IMR-90 (cell line): ENCODE data around the gene ACACA. TPM values are rescaled to one million over a fixed set of nuclear protein-coding genes. Genes with fewer than 3 reads are reported as not detected.
"Not testable (repeated sequence)": the region's sequence is repeated elsewhere in the genome, so short reads cannot be mapped to it uniquely, and the experiment has no call there.

Experiments used
- ATAC-seq: fragments of 200-7000 bp; cut with Tn5 transposase; 2 replicates; pipeline ENCODE4 v1.9.1; 2020; ENCODE audit warnings: low read depth, mild to moderate bottlenecking, moderate library complexity
- BruUV-seq: library from RNA; stranded (reverse); fragments of 400-500 nt; replicated peaks from 2 replicates; lab custom pipeline; 2021; lab: Mats Ljungman, UMichigan
- CTCF ChIA-PET: fragments of 300-600 bp; formaldehyde crosslinking; extraction: SDS; loops from one replicate; lab custom pipeline; 2021; ENCODE audit warnings: antibody characterized with exemption; lab: Yijun Ruan, JAX
- POLR2A ChIA-PET: fragments of 300-600 bp; sonication (Branson Sonifier 250); formaldehyde crosslinking; loops from one replicate; lab custom pipeline; 2022; ENCODE audit warnings: antibody characterized with exemption; ENCODE audit not compliant: unreplicated experiment; lab: Charles Lee
- DNase-seq: peaks from one replicate; pipeline ENCODE4 v3.0.0; 2013
- H2AFZ ChIP-seq: replicated peaks from 2 replicates; pipeline ENCODE3; 2013; ENCODE audit warnings: low read length, mild to moderate bottlenecking; ENCODE audit not compliant: poor library complexity
- H2AK5ac ChIP-seq: 2 replicates; pipeline ENCODE4 v1.6.1; 2013; ENCODE audit warnings: low read depth, low read length, inconsistent platforms
- H2AK9ac ChIP-seq: replicated peaks from 2 replicates; pipeline ENCODE3; 2013; ENCODE audit warnings: mild to moderate bottlenecking, low read depth, low read length, moderate library complexity; ENCODE audit not compliant: poor library complexity
- H2BK120ac ChIP-seq: 2 replicates; pipeline ENCODE4 v1.6.1; 2013; ENCODE audit warnings: low read depth, low read length, inconsistent platforms
- H2BK15ac ChIP-seq: 3 replicates; pipeline ENCODE4 v1.6.1; 2013; ENCODE audit warnings: low read depth, low read length, inconsistent platforms
- H2BK20ac ChIP-seq: 2 replicates; pipeline ENCODE4 v1.6.1; 2013; ENCODE audit warnings: low read depth, mild to moderate bottlenecking, inconsistent platforms, low read length, moderate library complexity
- H2BK5ac ChIP-seq: 2 replicates; pipeline ENCODE4 v1.6.1; 2013; ENCODE audit warnings: mild to moderate bottlenecking, low read depth, low read length, inconsistent platforms; ENCODE audit not compliant: poor library complexity, severe bottlenecking
- H3K14ac ChIP-seq: replicated peaks from 2 replicates; pipeline ENCODE4 v1.6.1; 2013; ENCODE audit warnings: low read depth, low read length, inconsistent platforms
- H3K18ac ChIP-seq: 2 replicates; pipeline ENCODE4 v1.6.1; 2013; ENCODE audit warnings: low read depth, low read length, control low read depth
- H3K23ac ChIP-seq: 2 replicates; pipeline ENCODE4 v1.6.1; 2013; ENCODE audit warnings: low read depth, low read length, inconsistent platforms
- H3K27ac ChIP-seq: 2 replicates; pipeline ENCODE4 v1.5.1; 2013; ENCODE audit warnings: mild to moderate bottlenecking, control low read depth, low read length; ENCODE audit not compliant: insufficient read depth
- H3K27me3 ChIP-seq: 2 replicates; pipeline ENCODE4 v1.6.1; 2013; ENCODE audit warnings: low read length; ENCODE audit not compliant: control insufficient read depth, insufficient read depth
- H3K36me3 ChIP-seq: 2 replicates; pipeline ENCODE4 v1.6.1; 2013; ENCODE audit warnings: low read length, mixed read lengths; ENCODE audit not compliant: control insufficient read depth, insufficient read depth
- H3K4ac ChIP-seq: 2 replicates; pipeline ENCODE4 v1.6.1; 2013; ENCODE audit warnings: low read depth, low read length, inconsistent platforms
- H3K4me1 ChIP-seq: 2 replicates; pipeline ENCODE4 v1.6.1; 2013; ENCODE audit warnings: low read length, mixed read lengths; ENCODE audit not compliant: control insufficient read depth, insufficient read depth
- H3K4me2 ChIP-seq: 2 replicates; pipeline ENCODE4 v1.6.1; 2013; ENCODE audit warnings: low read depth, mild to moderate bottlenecking, control low read depth, low read length, moderate library complexity
- H3K4me3 ChIP-seq: 2 replicates; pipeline ENCODE4 v1.5.1; 2013; ENCODE audit warnings: low read depth, mild to moderate bottlenecking, control low read depth, low read length, moderate library complexity; ENCODE audit not compliant: insufficient read depth
- H3K56ac ChIP-seq: 2 replicates; pipeline ENCODE4 v1.6.1; 2013; ENCODE audit warnings: low read length, inconsistent platforms; ENCODE audit not compliant: insufficient read depth; ENCODE audit errors: extremely low read depth
- H3K79me1 ChIP-seq, 2 experiments: 2 replicates each; pipeline ENCODE4 v1.6.1; 2013; ENCODE audit warnings: low read length in 2 of 2, inconsistent platforms in 1 of 2, low read depth in 1 of 2
- H3K9ac ChIP-seq: 2 replicates; pipeline ENCODE4 v1.6.1; 2013; ENCODE audit warnings: low read depth, low read length, control low read depth
- H3K9me1 ChIP-seq: 2 replicates; pipeline ENCODE4 v1.6.1; 2013; ENCODE audit warnings: low read length, inconsistent platforms; ENCODE audit not compliant: insufficient read depth
- H3K9me3 ChIP-seq: 2 replicates; pipeline ENCODE4 v1.6.1; 2013; ENCODE audit warnings: low read length; ENCODE audit not compliant: control insufficient read depth, insufficient read depth
- H4K20me1 ChIP-seq: 2 replicates; pipeline ENCODE4 v1.6.1; 2013; ENCODE audit warnings: low read length, inconsistent platforms; ENCODE audit not compliant: insufficient read depth
- H4K5ac ChIP-seq: 2 replicates; pipeline ENCODE4 v1.6.1; 2013; ENCODE audit warnings: mild to moderate bottlenecking, low read depth, low read length, control low read depth
- H4K8ac ChIP-seq, 2 experiments: 2 replicates each; pipeline ENCODE4 v1.6.1; 2013; ENCODE audit warnings: low read depth in 2 of 2, low read length in 2 of 2, control low read depth in 1 of 2, inconsistent platforms in 1 of 2
- H4K91ac ChIP-seq: 2 replicates; pipeline ENCODE4 v1.6.1; 2013; ENCODE audit warnings: low read depth, low read length, inconsistent platforms; ENCODE audit not compliant: insufficient read depth
- WGBS, 2 experiments: methylation state at CpG; one replicate each; pipeline versions ENCODE4 v1.1.5 to v1.1.7; 2013; ENCODE audit warnings: missing lambda C conversion rate in 2 of 2; ENCODE audit not compliant: insufficient read length in 1 of 2; ENCODE audit errors: extremely low coverage in 2 of 2; 5-methylcytosine and 5-hydroxymethylcytosine counted together
- dilution Hi-C: fragments of 300-500 bp; cut with HindIII; formaldehyde crosslinking; loops from one replicate; pipeline ENCODE4 v1.14.3; 2018; ENCODE audit warnings: low sequenced_read_pairs; ENCODE audit not compliant: unreplicated experiment
- in situ Hi-C: fragments of 300-500 bp; cut with MboI; formaldehyde crosslinking; loops from 3 replicates; pipeline ENCODE4 v1.14.3; 2019; ENCODE audit warnings: low sequenced_read_pairs, inconsistent platforms, mixed read lengths
- intact Hi-C: fragments of 100-400 bp; cut with micrococcal nuclease; formaldehyde crosslinking; loops from 2 replicates; pipeline ENCODE4 v1.10.0; 2022
- polyA plus RNA-seq, 3 experiments: library from polyadenylated mRNA; depleted of rRNA; stranded (reverse); fragments of >200 nt; gene quantifications; 2 replicates each; pipeline ENCODE4 v1.2.3, GENCODE V29; 2012; ENCODE audit warnings: low replicate concordance in 1 of 3
- total RNA-seq: library from RNA; depleted of rRNA; stranded (reverse); fragments of >200 nt; gene quantifications from 2 replicates; pipeline ENCODE4 v1.2.3, GENCODE V29; 2012

ACACA gene
- total and polyA plus RNA-seq, 2 of the 4 experiments (the other 2 are of a cell fraction), result 21.3 to 39.1 TPM

- H2AFZ ChIP-seq, H3K27me3 ChIP-seq, H3K4ac ChIP-seq, H4K5ac ChIP-seq, dilution Hi-C loops, H3K56ac ChIP-seq, H3K4me1 ChIP-seq, in situ Hi-C loops, H2BK5ac ChIP-seq, H2AK5ac ChIP-seq, H3K36me3 ChIP-seq, H3K27ac ChIP-seq, DNase-seq, CTCF ChIA-PET, H2BK15ac ChIP-seq, H3K14ac ChIP-seq, H2AK9ac ChIP-seq, H3K4me3 ChIP-seq, BruUV-seq, H4K8ac ChIP-seq, H4K91ac ChIP-seq, H2BK20ac ChIP-seq, H3K9ac ChIP-seq, POLR2A ChIA-PET, H2BK120ac ChIP-seq, ATAC-seq, H3K9me1 ChIP-seq, intact Hi-C loops, H3K18ac ChIP-seq, H4K20me1 ChIP-seq, H3K9me3 ChIP-seq, H3K4me2 ChIP-seq: not testable (repeated sequence)
- WGBS, 2 experiments, result 93% methylated on average over 9 of the region's 12 CpGs; no CpG with 5 or more reads in 1 of the 2 experiments
- peaks cover 7 to 52% of the 10 kb centered on the region in 2 experiments; a peak in 3 of 4 replicates for H3K79me1 ChIP-seq
- peak overlapping the region; percentile 59; the same call in 1 of the 2 replicates for H3K23ac ChIP-seq
These were observed 49.7 kb downstream of the ACACA start for GRCh38 chr17:37356796-37357569.

DNA sequence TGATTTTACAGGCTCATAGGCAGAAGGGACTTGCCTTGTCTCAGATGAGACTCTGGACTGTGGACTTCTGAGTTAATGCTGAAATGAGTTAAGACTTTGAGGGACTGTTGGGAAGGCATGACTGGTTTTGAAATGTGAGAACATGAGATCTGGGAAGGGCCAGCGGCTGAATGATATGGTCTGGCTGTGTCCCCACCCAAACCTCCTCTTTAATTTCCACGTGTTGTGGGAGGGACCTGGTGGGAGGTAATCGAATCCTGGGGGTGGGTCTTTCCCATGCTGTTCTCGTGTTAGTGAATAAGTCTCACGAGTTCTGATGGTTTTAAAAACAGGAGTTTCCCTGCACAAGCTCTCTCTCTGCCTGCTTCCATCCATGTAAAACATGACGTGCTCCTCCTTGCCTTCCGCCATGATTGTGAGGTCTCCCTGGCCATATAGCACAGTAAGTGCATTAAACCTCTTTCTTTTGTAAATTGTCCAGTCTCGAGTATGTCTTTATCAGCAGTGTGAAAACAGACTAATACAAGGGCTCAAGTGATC lies 59.7 kb downstream of the ACACA start:
- H4K5ac ChIP-seq, H3K27me3 ChIP-seq, H2BK15ac ChIP-seq, H4K8ac ChIP-seq, H3K9ac ChIP-seq, H4K20me1 ChIP-seq, H3K9me1 ChIP-seq, H3K9me3 ChIP-seq, BruUV-seq, POLR2A ChIA-PET, H3K4me3 ChIP-seq, H2AK5ac ChIP-seq, H2BK20ac ChIP-seq, H3K27ac ChIP-seq, H3K4ac ChIP-seq, CTCF ChIA-PET, H2BK5ac ChIP-seq, DNase-seq, H2AFZ ChIP-seq, H3K56ac ChIP-seq, H3K4me2 ChIP-seq, H2AK9ac ChIP-seq, H3K14ac ChIP-seq, H3K23ac ChIP-seq, ATAC-seq, H3K36me3 ChIP-seq, H3K18ac ChIP-seq, intact Hi-C loops, in situ Hi-C loops, H2BK120ac ChIP-seq, dilution Hi-C loops, H4K91ac ChIP-seq, H3K4me1 ChIP-seq: not testable (repeated sequence)
- 100% methylated on average over 1 of the region's 8 CpGs; no CpG with 5 or more reads in 1 of the 2 experiments for WGBS, 2 experiments
- peaks cover 7 to 34% of the 10 kb centered on the region in 2 experiments for H3K79me1 ChIP-seq
